Right atrium auricular region (tissue), 2 donors: ENCODE measurements around the gene ETV6. TPM values are rescaled to one million over a fixed set of nuclear protein-coding genes. Genes with fewer than 3 reads are reported as not detected.

Experiments
- DNase-seq: peaks from one replicate; pipeline ENCODE4 v3.0.0-alpha.2; 2019; ENCODE audit warnings: low spot score
- H3K27ac ChIP-seq, 2 donors: fragments of 200-600 bp; sonication (generic); 1 replicate in 1 of 2; 2 replicates in 1 of 2; pipeline ENCODE4 v1.5.1; 2016 to 2019
- H3K27me3 ChIP-seq, 2 donors: fragments of 200-600 bp; sonication (generic); one replicate each; pipeline versions ENCODE4 v1.5.1 to v1.6.0; 2017 to 2019
- H3K36me3 ChIP-seq: fragments of 200-600 bp; sonication (generic); one replicate; pipeline ENCODE4 v1.5.1; 2016
- H3K4me1 ChIP-seq, 2 donors: fragments of 200-600 bp; sonication (generic); one replicate each; pipeline versions ENCODE4 v1.5.1 to v1.6.0; 2017 to 2019
- H3K4me3 ChIP-seq, 2 donors: fragments of 200-600 bp; sonication (generic); 1 replicate in 1 of 2; 2 replicates in 1 of 2; pipeline ENCODE4 v1.5.1; 2017 to 2019; ENCODE audit warnings: mild to moderate bottlenecking in 1 of 2, moderate library complexity in 1 of 2
- H3K9me3 ChIP-seq, 2 donors: fragments of 200-600 bp; sonication (generic); one replicate each; pipeline ENCODE4 v1.5.1; 2019
- total RNA-seq, 2 donors: library from RNA; depleted of rRNA; stranded (reverse); fragments of >200 nt; gene quantifications; one replicate each; pipeline ENCODE4 v1.1.0, GENCODE V29; 2016
- TF ChIP-seq, protein P1 (sequence below), 2 donors: fragments of 200-600 bp; sonication (generic); IDR thresholded peaks; one replicate each; pipeline ENCODE4 v1.5.1; 2019; ENCODE audit warnings: antibody characterized with exemption in 2 of 2

ETV6 gene
- total RNA-seq, 2 donors from 2014 or later: 6.7 TPM

DNA sequence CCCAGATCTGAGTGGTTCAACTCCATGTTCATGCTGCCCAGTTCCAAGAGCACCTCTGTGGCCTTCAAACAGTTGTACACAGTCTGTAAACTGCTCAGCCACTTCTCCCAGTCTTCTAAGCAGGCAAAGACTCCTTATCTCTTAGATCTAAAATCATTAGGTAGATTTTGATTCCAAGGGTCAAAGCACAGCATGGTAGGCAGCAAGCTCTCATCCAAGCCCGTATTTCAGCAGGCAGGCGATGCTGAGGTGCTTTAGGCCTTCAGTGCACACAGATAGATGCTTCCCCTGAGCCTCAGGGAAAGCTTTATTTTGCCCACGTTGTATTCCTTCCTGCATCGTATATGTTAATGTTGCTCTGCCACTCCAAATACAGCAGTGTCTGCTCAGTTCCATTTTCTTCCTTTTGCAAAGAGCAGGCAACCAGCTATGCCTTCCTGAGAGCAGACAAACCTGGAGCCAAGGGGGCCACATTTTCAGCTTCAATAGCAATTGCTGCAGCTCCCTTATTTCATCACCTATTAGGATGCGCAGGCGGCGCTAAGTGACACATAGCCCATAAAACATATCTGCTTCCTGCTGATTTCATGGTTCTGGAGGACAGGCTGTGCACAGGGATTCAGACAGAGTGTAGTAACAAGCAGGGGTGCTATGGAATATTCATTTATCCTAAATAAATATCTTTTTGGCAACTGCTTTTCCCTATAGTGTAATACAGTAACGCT, 67.5 kb downstream of the ETV6 start:
- H3K27ac ChIP-seq: no peak overlapping the region
- no peaks in the 10 kb centered on the region for H3K9me3 ChIP-seq
- H3K27me3 ChIP-seq: no peaks in the 10 kb centered on the region
- H3K4me1 ChIP-seq: peaks cover 0 to 19% of the 10 kb centered on the region in 2 donors
- TF ChIP-seq, protein P1, sequence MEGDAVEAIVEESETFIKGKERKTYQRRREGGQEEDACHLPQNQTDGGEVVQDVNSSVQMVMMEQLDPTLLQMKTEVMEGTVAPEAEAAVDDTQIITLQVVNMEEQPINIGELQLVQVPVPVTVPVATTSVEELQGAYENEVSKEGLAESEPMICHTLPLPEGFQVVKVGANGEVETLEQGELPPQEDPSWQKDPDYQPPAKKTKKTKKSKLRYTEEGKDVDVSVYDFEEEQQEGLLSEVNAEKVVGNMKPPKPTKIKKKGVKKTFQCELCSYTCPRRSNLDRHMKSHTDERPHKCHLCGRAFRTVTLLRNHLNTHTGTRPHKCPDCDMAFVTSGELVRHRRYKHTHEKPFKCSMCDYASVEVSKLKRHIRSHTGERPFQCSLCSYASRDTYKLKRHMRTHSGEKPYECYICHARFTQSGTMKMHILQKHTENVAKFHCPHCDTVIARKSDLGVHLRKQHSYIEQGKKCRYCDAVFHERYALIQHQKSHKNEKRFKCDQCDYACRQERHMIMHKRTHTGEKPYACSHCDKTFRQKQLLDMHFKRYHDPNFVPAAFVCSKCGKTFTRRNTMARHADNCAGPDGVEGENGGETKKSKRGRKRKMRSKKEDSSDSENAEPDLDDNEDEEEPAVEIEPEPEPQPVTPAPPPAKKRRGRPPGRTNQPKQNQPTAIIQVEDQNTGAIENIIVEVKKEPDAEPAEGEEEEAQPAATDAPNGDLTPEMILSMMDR (IDR thresholded peaks at IDR 0.05): no peak
- DNase-seq: no peak
- H3K36me3 ChIP-seq: no peaks in the 10 kb centered on the region
- H3K4me3 ChIP-seq: no peak overlapping the region

DNA sequence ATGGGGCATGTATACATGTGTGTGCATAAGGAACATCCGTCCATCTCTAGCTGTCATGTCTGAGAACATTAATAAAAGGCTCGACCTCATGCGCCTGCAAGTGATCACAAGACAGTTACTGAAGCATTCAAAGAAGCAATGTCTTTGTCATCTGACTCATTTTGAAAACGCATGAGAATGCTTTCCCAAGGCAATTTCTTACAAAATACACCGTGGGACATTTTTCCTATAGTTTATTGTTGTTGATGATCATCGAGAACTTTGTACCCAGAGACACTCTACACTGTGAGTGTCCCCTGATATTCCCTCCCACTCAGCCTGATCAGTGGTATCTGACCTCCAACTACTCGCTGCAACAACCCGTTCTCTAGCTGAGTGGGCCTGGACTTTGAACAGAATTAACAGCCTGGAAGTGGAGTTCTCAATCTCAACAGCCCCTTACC, 68.1 kb downstream of the ETV6 start:
- Histone ChIP-seq H3K4me3 (no peak overlapping the region), H3K27me3 (no peaks in the 10 kb centered on the region), H3K27ac (no peak overlapping the region), H3K4me1 (peaks cover 0 to 19% of the 10 kb centered on the region in 2 donors), H3K36me3 (no peaks in the 10 kb centered on the region), H3K9me3 (no peaks in the 10 kb centered on the region)
- DNase-seq: no peak
- TF ChIP-seq, protein P1 (IDR thresholded peaks at IDR 0.05): no peak

DNA sequence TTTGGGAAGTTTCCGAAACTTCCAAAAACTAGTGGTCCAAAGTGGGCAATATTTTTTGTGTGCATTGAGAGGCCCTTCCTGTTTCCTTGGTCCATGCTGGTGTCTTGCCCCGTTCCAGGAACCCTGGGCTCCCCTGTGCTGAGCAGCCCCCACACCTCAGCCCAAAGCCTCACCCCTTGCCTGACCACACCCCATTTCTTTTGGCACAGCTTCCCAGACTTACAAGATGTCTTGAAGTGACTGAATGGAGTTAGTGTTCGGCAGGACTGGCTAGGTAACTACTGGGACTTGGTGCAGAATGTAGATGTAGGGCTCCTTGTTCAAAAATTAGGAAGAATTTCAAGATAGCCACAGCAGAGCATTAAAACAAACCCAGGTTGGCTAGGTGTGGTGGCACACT, 68.6 kb downstream of the ETV6 start:
- TF ChIP-seq, protein P1 (IDR thresholded peaks at IDR 0.05): no peak
- Histone ChIP-seq H3K9me3 (no peaks in the 10 kb centered on the region), H3K4me1 (peaks cover 0 to 19% of the 10 kb centered on the region in 2 donors), H3K36me3 (no peaks in the 10 kb centered on the region), H3K27me3 (no peaks in the 10 kb centered on the region), H3K4me3 (no peak overlapping the region), H3K27ac (no peak overlapping the region)
- no peak for DNase-seq

DNA sequence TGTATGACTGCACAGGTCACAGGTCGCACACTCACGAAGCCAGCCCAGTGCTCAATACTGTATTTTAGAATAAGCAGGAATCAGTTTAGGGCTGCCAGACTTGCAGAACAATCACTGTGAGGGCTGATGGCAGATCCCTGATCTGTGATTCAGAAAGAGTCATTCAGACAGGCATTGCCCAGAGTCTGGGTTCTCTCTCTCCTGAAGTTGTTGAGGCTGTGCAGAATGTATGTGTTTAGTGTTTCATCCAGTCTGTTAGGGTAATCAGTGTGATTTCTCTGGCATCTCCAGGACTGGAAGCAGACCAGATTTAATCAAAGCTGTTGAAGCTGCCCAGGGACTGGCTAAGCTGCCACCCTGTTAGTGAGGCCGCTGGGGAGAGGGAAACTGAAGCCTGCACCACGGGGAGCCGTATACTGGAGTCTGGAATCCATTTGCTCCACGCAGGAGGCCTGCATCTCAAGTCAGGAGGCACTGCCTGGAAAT, 69.3 kb downstream of the ETV6 start:
- Histone ChIP-seq H3K27me3 (no peaks in the 10 kb centered on the region), H3K4me1 (peaks cover 0 to 22% of the 10 kb centered on the region in 2 donors), H3K27ac (no peak overlapping the region), H3K36me3 (no peaks in the 10 kb centered on the region), H3K4me3 (no peak overlapping the region), H3K9me3 (no peaks in the 10 kb centered on the region)
- TF ChIP-seq, protein P1 (IDR thresholded peaks at IDR 0.05): no peak
- no peak for DNase-seq

DNA sequence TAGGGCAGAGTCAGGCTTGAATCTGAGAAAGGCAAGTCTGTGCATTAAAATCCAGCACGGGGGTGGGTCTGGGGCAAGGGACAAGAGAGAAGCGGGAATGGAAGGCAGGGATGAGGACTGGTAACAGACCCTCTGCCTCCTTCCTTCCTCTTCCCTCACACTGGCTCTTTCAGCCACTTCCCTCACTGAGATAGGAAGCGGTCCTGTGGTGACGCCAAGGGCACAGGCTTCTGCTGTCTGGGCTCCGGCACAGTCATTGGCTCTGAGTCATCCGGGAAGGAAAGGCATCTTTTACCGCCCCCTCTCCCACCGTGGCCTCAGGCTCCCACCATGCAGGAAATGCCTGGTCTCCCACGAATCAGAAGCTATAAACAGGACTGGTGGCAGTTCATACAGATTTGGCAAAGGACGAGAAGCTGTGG, 70.2 kb downstream of the ETV6 start:
- no peaks in the 10 kb centered on the region for H3K9me3 ChIP-seq
- no peak overlapping the region for H3K27ac ChIP-seq
- no peaks in the 10 kb centered on the region for H3K36me3 ChIP-seq
- TF ChIP-seq, protein P1 (IDR thresholded peaks at IDR 0.05): no peak
- H3K4me3 ChIP-seq: no peak overlapping the region
- DNase-seq: peak; percentile 79
- H3K27me3 ChIP-seq: no peaks in the 10 kb centered on the region
- peaks cover 0 to 30% of the 10 kb centered on the region in 2 donors for H3K4me1 ChIP-seq
